ENCODE measurements around the gene BLMH. TPM values are rescaled to one million over a fixed set of nuclear protein-coding genes. Genes with fewer than 3 reads are reported as not detected.

Gene BLMH
- total and polyA plus RNA-seq, 2 donors (not counting 3 experiments of a cell fraction or from before 2014, with no cell fraction given), result 24.6 to 65.8 TPM

DNA sequence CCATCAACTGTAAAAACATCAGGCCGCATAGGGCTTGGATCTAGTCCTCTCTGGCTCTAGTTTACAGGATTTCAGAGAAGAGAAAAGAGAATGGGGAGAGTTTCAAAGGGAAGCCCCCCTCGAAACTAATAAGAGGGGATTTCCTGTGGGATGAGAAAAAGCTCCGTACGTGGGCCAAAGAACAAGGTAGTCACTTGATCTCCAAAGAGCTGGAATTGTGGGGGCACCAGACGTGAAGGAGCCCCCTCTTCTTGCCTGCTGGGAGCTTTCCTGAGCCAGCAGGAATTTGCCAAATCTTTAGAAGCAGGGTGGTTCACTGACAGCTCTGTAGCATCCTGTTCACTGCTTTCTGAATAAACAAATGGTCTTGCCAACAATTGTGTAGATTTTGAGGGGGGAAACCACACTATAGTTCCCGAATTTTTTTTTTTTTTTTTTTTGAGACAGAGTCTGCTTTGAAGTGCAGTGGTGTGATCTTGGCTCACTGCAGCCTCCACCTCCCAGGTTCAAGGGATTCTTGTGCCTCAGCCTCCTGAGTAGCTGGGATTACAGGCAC is 49.1 kb upstream of the BLMH start:
- peak; percentile 85 for FAIRE-seq
- Histone ChIP-seq H3K9me3 (replicated peaks; ENCODE audit: control insufficient read depth, insufficient read depth, low read length) (no peaks in the 10 kb centered on the region), H3K79me2 (ENCODE audit: control insufficient read depth, insufficient read depth, low read length) (no peaks in the 10 kb centered on the region), H3K36me3 (ENCODE audit: control insufficient read depth in 2 of 2, extremely low read depth in 1 of 2, insufficient read depth in 2 of 2, low read length in 2 of 2) (no peaks in the 10 kb centered on the region), H4K20me1 (replicated peaks; ENCODE audit: control insufficient read depth, extremely low read depth, insufficient read depth, low read length) (no peaks in the 10 kb centered on the region), H3K9me1 (replicated peaks; ENCODE audit: control insufficient read depth, extremely low read depth, insufficient read depth, low read length) (no peaks in the 10 kb centered on the region), H3K4me3 (replicated peaks in 1 of 3; ENCODE audit: insufficient read depth in 1 of 3, low read depth in 1 of 3, low read length in 3 of 3) (peak overlapping the region in 1 of 3 experiments; percentile 6), H3K27me3 (ENCODE audit: control insufficient read depth in 2 of 2, insufficient read depth in 2 of 2, low read length in 2 of 2) (no peaks in the 10 kb centered on the region), H3K4me2 (ENCODE audit: insufficient read depth, low read length) (peak overlapping the region; percentile 74), H2AFZ (ENCODE audit: low read depth, low read length) (peak overlapping the region; percentile 53), H3K4me1 (ENCODE audit: control insufficient read depth, extremely low read depth, insufficient read depth, low read length) (peaks cover 26% of the 10 kb centered on the region), H3K27ac (ENCODE audit: insufficient read depth, low read depth, low read length) (peak overlapping the region; percentile 83), H3K9ac (replicated peaks; ENCODE audit: extremely low read depth, insufficient read depth, low read length) (peak overlapping the region; percentile 62)
- intact Hi-C loops (cut with micrococcal nuclease), result loop anchor here (1.0 to 5.0 kb wide), 5 partner anchors 38 to 376 kb away; partner anchors contain the start of genes CPD, GOSR1 and NSRP1
- TF ChIP-seq POLR2A (IDR thresholded peaks at IDR 0.05; ENCODE audit: low read depth, low read length), result no peak
- TF ChIP-seq, protein P1, sequence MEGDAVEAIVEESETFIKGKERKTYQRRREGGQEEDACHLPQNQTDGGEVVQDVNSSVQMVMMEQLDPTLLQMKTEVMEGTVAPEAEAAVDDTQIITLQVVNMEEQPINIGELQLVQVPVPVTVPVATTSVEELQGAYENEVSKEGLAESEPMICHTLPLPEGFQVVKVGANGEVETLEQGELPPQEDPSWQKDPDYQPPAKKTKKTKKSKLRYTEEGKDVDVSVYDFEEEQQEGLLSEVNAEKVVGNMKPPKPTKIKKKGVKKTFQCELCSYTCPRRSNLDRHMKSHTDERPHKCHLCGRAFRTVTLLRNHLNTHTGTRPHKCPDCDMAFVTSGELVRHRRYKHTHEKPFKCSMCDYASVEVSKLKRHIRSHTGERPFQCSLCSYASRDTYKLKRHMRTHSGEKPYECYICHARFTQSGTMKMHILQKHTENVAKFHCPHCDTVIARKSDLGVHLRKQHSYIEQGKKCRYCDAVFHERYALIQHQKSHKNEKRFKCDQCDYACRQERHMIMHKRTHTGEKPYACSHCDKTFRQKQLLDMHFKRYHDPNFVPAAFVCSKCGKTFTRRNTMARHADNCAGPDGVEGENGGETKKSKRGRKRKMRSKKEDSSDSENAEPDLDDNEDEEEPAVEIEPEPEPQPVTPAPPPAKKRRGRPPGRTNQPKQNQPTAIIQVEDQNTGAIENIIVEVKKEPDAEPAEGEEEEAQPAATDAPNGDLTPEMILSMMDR (IDR thresholded peaks at IDR 0.05; ENCODE audit: extremely low read depth in 1 of 2, insufficient read depth in 1 of 2, low read depth in 1 of 2, low read length in 2 of 2), result no peak
- no peak for TF ChIP-seq JUN (IDR thresholded peaks at IDR 0.05; ENCODE audit: borderline replicate concordance, insufficient read depth, insufficient read length, low read depth)
- no peak for TF ChIP-seq GATA2 (IDR thresholded peaks at IDR 0.05; ENCODE audit: insufficient read depth, insufficient read length, low read depth, low read length)
- no peak for TF ChIP-seq POLR2AphosphoS5 (IDR thresholded peaks at IDR 0.05; ENCODE audit: insufficient read depth, low read depth, low read length)
- TF ChIP-seq, protein P2, sequence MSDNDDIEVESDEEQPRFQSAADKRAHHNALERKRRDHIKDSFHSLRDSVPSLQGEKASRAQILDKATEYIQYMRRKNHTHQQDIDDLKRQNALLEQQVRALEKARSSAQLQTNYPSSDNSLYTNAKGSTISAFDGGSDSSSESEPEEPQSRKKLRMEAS (IDR thresholded peaks at IDR 0.05; ENCODE audit: insufficient read depth, insufficient read length), result no peak
- TF ChIP-seq MYC (IDR thresholded peaks at IDR 0.05; ENCODE audit: low read depth, low read length), result no peak
- TF ChIP-seq FOS (IDR thresholded peaks at IDR 0.05; ENCODE audit: borderline replicate concordance, insufficient read depth, low read length), result no peak
- TF ChIP-seq EZH2 (IDR thresholded peaks at IDR 0.05; ENCODE audit: borderline replicate concordance, low read depth, low read length, severe bottlenecking), result no peak
- DNase-seq (ENCODE audit: low read depth, low spot score), result peak; percentile 79
- CTCF ChIA-PET, result interaction anchor here (0.7 to 4.8 kb wide), 31 partner anchors 8 to 483 kb away, joined by 3 to 29 read pairs (median 5); partner anchors contain the start of genes BLMH, CRLF3 and GOSR1
- POLR2A ChIA-PET, result interaction anchor here (0.7 kb wide), 4 partner anchors 39 to 491 kb away, joined by 3 to 8 read pairs (median 5); no protein-coding TSS in a partner anchor
- dilution Hi-C loops (cut with MboI; ENCODE audit: extremely low pct_ligation_motif_present, low sequenced_read_pairs), result no loop called here
- no TSS peak for BruUV-seq (replicated peaks)

Measured in endothelial cell of umbilical vein (primary cell).